Large intestine (tissue), 3 donors: ENCODE measurements around the gene ERBB3. TPM values are rescaled to one million over a fixed set of nuclear protein-coding genes. Genes with fewer than 3 reads are reported as not detected.
A peak's percentile ranks its signal among the peaks of the same experiment; 100 is the strongest.

ENCODE experiments used
- DNase-seq, 2 donors: peaks; one replicate each; pipeline versions ENCODE4 v3.0.0 to v3.0.0-alpha.2; 2013
- H3K27ac ChIP-seq: one replicate; pipeline ENCODE4 v1.5.1; 2013; ENCODE audit warnings: low read length
- H3K27me3 ChIP-seq: 2 replicates; pipeline ENCODE4 v1.6.1; 2013; ENCODE audit warnings: low read length; ENCODE audit not compliant: control insufficient read depth, insufficient read depth
- H3K36me3 ChIP-seq: 2 replicates; pipeline ENCODE4 v1.6.1; 2013; ENCODE audit warnings: low read length; ENCODE audit not compliant: control insufficient read depth, insufficient read depth
- H3K4me1 ChIP-seq: one replicate; pipeline ENCODE4 v1.6.1; 2013; ENCODE audit warnings: low read length; ENCODE audit not compliant: control insufficient read depth, insufficient read depth
- H3K4me3 ChIP-seq: one replicate; pipeline ENCODE4 v1.5.1; 2013; ENCODE audit warnings: low read length
- H3K9me3 ChIP-seq: one replicate; pipeline ENCODE4 v1.6.1; 2013; ENCODE audit warnings: mild to moderate bottlenecking, low read depth, low read length, moderate library complexity; ENCODE audit not compliant: control insufficient read depth
- WGBS: methylation state at CpG from one replicate; pipeline ENCODE4 v1.1.5; 2013; ENCODE audit warnings: low lambda C conversion rate; ENCODE audit not compliant: insufficient coverage; 5-methylcytosine and 5-hydroxymethylcytosine counted together
- polyA plus RNA-seq: library from polyadenylated mRNA; unstranded; fragments of 120-200 nt; gene quantifications from one replicate; pipeline ENCODE4 v1.2.1, GENCODE V29; 2013

ERBB3 gene
- polyA plus RNA-seq, 1 donor, result 326 TPM

DNA sequence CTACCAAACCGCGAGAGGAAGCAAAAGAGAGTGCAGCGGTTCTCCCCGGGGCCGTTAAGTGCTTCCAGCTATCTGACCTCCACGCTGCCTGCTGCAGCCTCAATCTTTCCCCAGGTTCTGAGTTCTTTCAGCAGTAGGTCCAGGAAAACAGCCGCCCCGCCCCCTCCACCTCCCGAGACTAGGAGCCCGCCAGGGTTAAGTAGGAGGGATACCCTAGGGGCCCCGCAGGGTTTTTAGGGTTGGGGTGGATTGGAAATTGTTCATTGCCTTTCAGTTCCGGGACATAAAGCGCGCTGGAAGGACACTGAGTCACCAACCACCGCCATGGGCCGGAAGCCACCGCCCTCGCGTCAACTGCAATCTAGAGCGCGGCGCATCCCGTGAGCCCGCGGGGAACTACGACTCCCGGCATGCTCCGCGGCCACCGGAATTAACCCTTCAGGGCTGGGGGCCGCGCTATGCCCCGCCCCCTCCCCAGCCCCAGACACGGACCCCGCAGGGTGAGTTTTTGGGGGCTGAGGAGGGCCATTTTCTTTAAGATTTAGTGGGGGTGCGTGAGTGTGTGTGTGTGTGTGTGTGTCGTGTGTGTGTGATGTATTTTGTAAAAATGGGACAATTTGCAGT, 72.3 kb downstream of the ERBB3 start, which contains the start of gene MYL6B:
Gene MYL6B, plus strand, starts transcription at position 456 of the 624 bp plus-strand sequence. CDS start 1,332 bp downstream, outside the sequence.
- H3K27ac ChIP-seq, result peak within 1 kb of the TSS; percentile 94
- WGBS, result no CpG with 5 or more reads among the region's 37 CpGs
- DNase-seq, result peak; percentile 92 to 95
- H3K4me3 ChIP-seq, result peak within 1 kb of the TSS; percentile 71
- peaks cover 22% of the 10 kb centered on the region for H3K4me1 ChIP-seq
- H3K36me3 ChIP-seq, result peaks cover 2% of the 10 kb centered on the region
- H3K9me3 ChIP-seq, result no peaks in the 10 kb centered on the region
- H3K27me3 ChIP-seq, result no peaks in the 10 kb centered on the region

Other genes with a start within 250 kb of the ERBB3 start
- 2.5 TPM for gene MMP19, start 237.2 kb upstream of the ERBB3 start, polyA plus RNA-seq
- 30.6 TPM for gene PYM1, start 152.3 kb upstream of the ERBB3 start, polyA plus RNA-seq
- gene DGKA, start 149.0 kb upstream of the ERBB3 start, polyA plus RNA-seq, result 17.4 TPM
- 5.7 TPM for gene PMEL, start 114.1 kb upstream of the ERBB3 start, polyA plus RNA-seq
- gene CDK2, start 113.3 kb upstream of the ERBB3 start, polyA plus RNA-seq, result 55.5 TPM
- 112 TPM for gene RAB5B, start 106.1 kb upstream of the ERBB3 start, polyA plus RNA-seq
- 44.1 TPM for gene SUOX, start 82.9 kb upstream of the ERBB3 start, polyA plus RNA-seq
- gene IKZF4, start 59.1 kb upstream of the ERBB3 start, polyA plus RNA-seq, result 13.5 TPM
- gene RPS26, start 38.2 kb upstream of the ERBB3 start, polyA plus RNA-seq, result 232 TPM
- gene PA2G4, start 24.4 kb downstream of the ERBB3 start, polyA plus RNA-seq, result 131 TPM
- gene RPL41, start 36.5 kb downstream of the ERBB3 start, polyA plus RNA-seq, result 5,871 TPM
- 4.5 TPM for gene ZC3H10, start 38.1 kb downstream of the ERBB3 start, polyA plus RNA-seq
- 42.7 TPM for gene ESYT1, start 48.1 kb downstream of the ERBB3 start, polyA plus RNA-seq
- gene MYL6B, start 72.4 kb downstream of the ERBB3 start, polyA plus RNA-seq, result 59.5 TPM
- 1,754 TPM for gene MYL6, start 78.2 kb downstream of the ERBB3 start, polyA plus RNA-seq
- 70.7 TPM for gene SMARCC2, start 109.3 kb downstream of the ERBB3 start, polyA plus RNA-seq
- 32.2 TPM for gene RNF41, start 141.8 kb downstream of the ERBB3 start, polyA plus RNA-seq
- 29.1 TPM for gene NABP2, start 144.2 kb downstream of the ERBB3 start, polyA plus RNA-seq
- gene SLC39A5, start 149.9 kb downstream of the ERBB3 start, polyA plus RNA-seq, result 524 TPM
- 25.1 TPM for gene ANKRD52, start 178.2 kb downstream of the ERBB3 start, polyA plus RNA-seq
- gene COQ10A, start 186.8 kb downstream of the ERBB3 start, polyA plus RNA-seq, result 12.1 TPM
- gene CS, start 220.2 kb downstream of the ERBB3 start, polyA plus RNA-seq, result 143 TPM
- 179 TPM for gene CNPY2, start 235.8 kb downstream of the ERBB3 start, polyA plus RNA-seq